SU-DHL-6 (cell line): ENCODE results near the gene SFMBT2.

Experiments
- CTCF ChIP-seq: fragments of 200-600 bp; sonication (generic); IDR thresholded peaks from one replicate; pipeline ENCODE4 v1.5.1; 2017; ENCODE audit warnings: antibody characterized with exemption, mild to moderate bottlenecking, low read length, moderate library complexity; ENCODE audit not compliant: insufficient read depth, poor library complexity, severe bottlenecking
- EZH2phosphoT487 ChIP-seq: fragments of 200-600 bp; sonication (generic), shearing (Covaris generic); conservative IDR thresholded peaks from 2 replicates; pipeline ENCODE4 v1.6.1; 2018; ENCODE audit warnings: mild to moderate bottlenecking, antibody characterized with exemption, low read length, moderate library complexity, mixed read lengths

- TF ChIP-seq CTCF (no peak), EZH2phosphoT487 (no peak)
These were observed 292.8 kb downstream of the SFMBT2 start for GRCh38 chr10:7117806-7118674.
